K562 (cell line): ENCODE measurements around the gene SEC24C. TPM values are rescaled to one million over a fixed set of nuclear protein-coding genes. Genes with fewer than 3 reads are reported as not detected.

ENCODE experiments used
- ATAC-seq: fragments of 200-7000 bp; cut with Tn5 transposase; 3 replicates; pipeline ENCODE4 v1.9.1; 2020; ENCODE audit warnings: moderate library complexity
- BruUV-seq: library from RNA; stranded (reverse); fragments of 400-500 nt; replicated peaks from 2 replicates; lab custom pipeline; 2021; lab: Mats Ljungman, UMichigan
- CTCF ChIA-PET: fragments of 300-600 bp; formaldehyde crosslinking; extraction: SDS; loops from one replicate; lab custom pipeline; 2021; ENCODE audit warnings: low intra/inter-chr PET ratio; lab: Yijun Ruan, JAX
- POLR2A ChIA-PET: fragments of 300-600, 350-650 bp; sonication (Branson Sonifier 250); formaldehyde crosslinking; extraction: SDS; loops from one replicate; lab custom pipeline; 2021; ENCODE audit warnings: antibody characterized with exemption, inconsistent platforms; lab: Yijun Ruan, JAX
- DNase-seq, 4 experiments: peaks; one replicate each; pipeline versions ENCODE4 v3.0.0 to v3.0.0-alpha.2; 2011 to 2018; ENCODE audit warnings: low spot score in 3 of 4, mixed read lengths in 3 of 4; ENCODE audit errors: extremely low read depth in 1 of 4
- FAIRE-seq: peaks from 2 replicates; lab custom pipeline; 2011; peaks lifted over from hg19 to GRCh38; lab: Jason Lieb, UNC
- H2AFZ ChIP-seq: 2 replicates; pipeline ENCODE4 v1.6.0; 2011; ENCODE audit warnings: low read depth, low read length, control low read depth, inconsistent platforms
- H3K27ac ChIP-seq: fragments of 200-600 bp; 3 replicates; pipeline ENCODE4 v1.8.0; 2011; ENCODE audit warnings: low read depth, mild to moderate bottlenecking, control low read depth, inconsistent platforms, low read length, moderate library complexity, mixed read lengths; ENCODE audit errors: extremely low read depth
- H3K27me3 ChIP-seq, 2 experiments: fragments of 300-600 bp in 1 of 2; 2 replicates in 1 of 2; 3 replicates in 1 of 2; pipeline versions ENCODE4 v1.6.0 to v1.8.0; 2011; ENCODE audit warnings: inconsistent platforms in 2 of 2, low read length in 2 of 2, mild to moderate bottlenecking in 1 of 2, mixed read lengths in 1 of 2, moderate library complexity in 1 of 2; ENCODE audit not compliant: control insufficient read depth in 2 of 2, insufficient read depth in 2 of 2
- H3K36me3 ChIP-seq: fragments of 300-600 bp; 3 replicates; pipeline ENCODE4 v1.8.0; 2011; ENCODE audit warnings: mild to moderate bottlenecking, low read length, inconsistent platforms; ENCODE audit not compliant: control insufficient read depth, insufficient read depth
- H3K4me1 ChIP-seq, 2 experiments: fragments of 200-600 bp in 1 of 2; replicated peaks in 1 of 2; 2 replicates in 1 of 2; 3 replicates in 1 of 2; pipeline versions ENCODE4 v1.5.1 to v1.8.0; 2011; ENCODE audit warnings: inconsistent platforms in 2 of 2, low read length in 2 of 2, mild to moderate bottlenecking in 1 of 2, mixed read lengths in 1 of 2, moderate library complexity in 1 of 2; ENCODE audit not compliant: control insufficient read depth in 2 of 2, insufficient read depth in 2 of 2
- H3K4me2 ChIP-seq: 2 replicates; pipeline ENCODE4 v1.6.1; 2011; ENCODE audit warnings: low read length, control low read depth, inconsistent platforms, mixed read lengths; ENCODE audit not compliant: insufficient read depth
- H3K4me3 ChIP-seq: fragments of 200-600 bp; sonication (generic), shearing (Covaris generic); 2 replicates; pipeline ENCODE4 v1.5.1; 2016; ENCODE audit warnings: control low read depth, inconsistent platforms
- H3K79me2 ChIP-seq: fragments of 200-600 bp; 3 replicates; pipeline ENCODE4 v1.8.0; 2011; ENCODE audit warnings: low read length, inconsistent platforms; ENCODE audit not compliant: control insufficient read depth, insufficient read depth
- H3K9ac ChIP-seq, 2 experiments: 2 replicates each; pipeline versions ENCODE4 v1.6.0 to v1.6.1; 2011; ENCODE audit warnings: low read depth in 2 of 2, low read length in 2 of 2, control low read depth in 1 of 2, inconsistent platforms in 1 of 2, mild to moderate bottlenecking in 1 of 2, mixed read lengths in 1 of 2; ENCODE audit not compliant: insufficient read depth in 1 of 2
- H3K9me1 ChIP-seq: one replicate; pipeline ENCODE4 v1.6.0; 2011; ENCODE audit warnings: inconsistent platforms, mild to moderate bottlenecking, low read length, moderate library complexity; ENCODE audit not compliant: control insufficient read depth, insufficient read depth
- H3K9me3 ChIP-seq: replicated peaks from 2 replicates; pipeline ENCODE4 v1.5.1; 2011; ENCODE audit warnings: low read depth, low read length, inconsistent platforms; ENCODE audit not compliant: control insufficient read depth, insufficient read depth
- H4K20me1 ChIP-seq: replicated peaks from 2 replicates; pipeline ENCODE4 v1.6.1; 2011; ENCODE audit warnings: low read length, inconsistent platforms, mixed read lengths; ENCODE audit not compliant: control insufficient read depth, insufficient read depth
- BCL6 ChIP-seq: fragments of 250-450 bp; sonication (Bioruptor Pico); IDR thresholded peaks from 2 replicates; pipeline ENCODE4 v1.4.0; 2020
- GMEB1 ChIP-seq: fragments of 250-450 bp; sonication (Bioruptor Pico); IDR thresholded peaks from 2 replicates; pipeline ENCODE4 v1.4.0; 2020; ENCODE audit warnings: mild to moderate bottlenecking
- IFI16 ChIP-seq: fragments of 250-450 bp; sonication (Bioruptor Pico); IDR thresholded peaks from 2 replicates; pipeline ENCODE4 v2.1.2; 2022; ENCODE audit warnings: mild to moderate bottlenecking, inconsistent platforms
- JUNB ChIP-seq: fragments of 450-650 bp; formaldehyde crosslinking; conservative IDR thresholded peaks from 2 replicates; pipeline ENCODE4 v1.4.0; 2020; ENCODE audit warnings: mild to moderate bottlenecking
- PHF8 ChIP-seq: fragments of 200-600 bp; sonication (generic); IDR thresholded peaks from 2 replicates; pipeline ENCODE4 v1.6.1; 2012; ENCODE audit warnings: mixed run types, mild to moderate bottlenecking, inconsistent platforms, low read length, moderate library complexity, borderline replicate concordance
- SRSF9 ChIP-seq: fragments of 200-400 bp; formaldehyde crosslinking; IDR thresholded peaks from 2 replicates; pipeline ENCODE4 v1.6.1; 2017; ENCODE audit warnings: low read depth, low read length, borderline replicate concordance
- TEAD1 ChIP-seq, 2 experiments: fragments of 450-650 bp in 1 of 2; sonication (generic) in 1 of 2; formaldehyde crosslinking; IDR thresholded peaks; 2 replicates each; pipeline versions ENCODE4 v1.4.0 to v1.8.0; 2020 to 2022; ENCODE audit warnings: mild to moderate bottlenecking in 2 of 2, missing genetic modification reagents in 1 of 2
- ZFX ChIP-seq: sonication (generic); formaldehyde crosslinking; IDR thresholded peaks from 2 replicates; pipeline ENCODE4 v1.8.0; 2022; ENCODE audit warnings: mild to moderate bottlenecking, missing genetic modification reagents, moderate library complexity
- ZNF41 ChIP-seq: fragments of 250-450 bp; sonication (Bioruptor Pico); conservative IDR thresholded peaks from 2 replicates; pipeline ENCODE4 v1.4.0; 2020; ENCODE audit warnings: mild to moderate bottlenecking
- ZNF830 ChIP-seq: fragments of 250-450 bp; sonication (Bioruptor Pico); IDR thresholded peaks from 2 replicates; pipeline ENCODE4 v1.5.0; 2021; ENCODE audit warnings: mild to moderate bottlenecking
- WGBS: fragments of 100-300 bp; shearing (Covaris generic); methylation state at CpG from one replicate; pipeline ENCODE4 v1.1.6; 2016; ENCODE audit warnings: low coverage, mixed read lengths; ENCODE audit not compliant: insufficient coverage; ENCODE audit errors: missing lambda C conversion rate; 5-methylcytosine and 5-hydroxymethylcytosine counted together
- in situ Hi-C: fragments of 300-500 bp; cut with MboI; formaldehyde crosslinking; loops from 4 replicates; pipeline ENCODE4 v1.15.0; 2018; ENCODE audit warnings: inconsistent platforms, mixed read lengths
- intact Hi-C: fragments of 100-400 bp; cut with micrococcal nuclease; formaldehyde crosslinking; loops from 2 replicates; pipeline ENCODE4 v1.14.2; 2022
- polyA plus RNA-seq, 8 experiments: library from polyadenylated mRNA; depleted of rRNA in 4 of 8; stranded (reverse) in 5 of 8; unstranded in 3 of 8; fragments of >200 nt; fragmentation: Nextera tagmentation in 2 of 8; fragmentation: Illumina TruSeq in 1 of 8; extraction: Ambion mirVana in 2 of 8; extraction: Trizol in 1 of 8; gene quantifications; 2 replicates each; pipeline versions ENCODE4 v1.2.1 to v1.2.3, GENCODE V29; 2011 to 2014; ENCODE audit warnings: inconsistent platforms in 1 of 8, missing spikeins in 1 of 8
- total RNA-seq, 7 experiments: library from RNA; depleted of rRNA in 6 of 7; stranded (reverse); fragments of >200 nt in 6 of 7; fragmentation: Illumina TruSeq in 2 of 7; extraction: Trizol in 2 of 7; gene quantifications; 2 replicates each; pipeline versions ENCODE4 v1.2.1 to v1.2.3, GENCODE V29; 2011 to 2021; ENCODE audit warnings: low replicate concordance in 1 of 7
- TF ChIP-seq, protein P1 (sequence below): fragments of 250-450 bp; sonication (Bioruptor Pico); IDR thresholded peaks from 2 replicates; pipeline ENCODE4 v1.8.0; 2022; ENCODE audit warnings: moderate library complexity, mild to moderate bottlenecking, inconsistent platforms
- TF ChIP-seq, protein P2 (sequence below): fragments of 450-650 bp; formaldehyde crosslinking; IDR thresholded peaks from 2 replicates; pipeline ENCODE4 v1.4.0; 2020; ENCODE audit warnings: mild to moderate bottlenecking, moderate library complexity
- TF ChIP-seq, protein P3 (sequence below): sonication (generic); formaldehyde crosslinking; IDR thresholded peaks from 2 replicates; pipeline ENCODE4 v1.8.0; 2022; ENCODE audit warnings: mild to moderate bottlenecking, missing genetic modification reagents

SEC24C gene
- total and polyA plus RNA-seq, 9 of the 15 experiments (the other 6 are each of a cell fraction or from before 2014, with no cell fraction given), result 19.0 to 115 (median 70.5) TPM

DNA sequence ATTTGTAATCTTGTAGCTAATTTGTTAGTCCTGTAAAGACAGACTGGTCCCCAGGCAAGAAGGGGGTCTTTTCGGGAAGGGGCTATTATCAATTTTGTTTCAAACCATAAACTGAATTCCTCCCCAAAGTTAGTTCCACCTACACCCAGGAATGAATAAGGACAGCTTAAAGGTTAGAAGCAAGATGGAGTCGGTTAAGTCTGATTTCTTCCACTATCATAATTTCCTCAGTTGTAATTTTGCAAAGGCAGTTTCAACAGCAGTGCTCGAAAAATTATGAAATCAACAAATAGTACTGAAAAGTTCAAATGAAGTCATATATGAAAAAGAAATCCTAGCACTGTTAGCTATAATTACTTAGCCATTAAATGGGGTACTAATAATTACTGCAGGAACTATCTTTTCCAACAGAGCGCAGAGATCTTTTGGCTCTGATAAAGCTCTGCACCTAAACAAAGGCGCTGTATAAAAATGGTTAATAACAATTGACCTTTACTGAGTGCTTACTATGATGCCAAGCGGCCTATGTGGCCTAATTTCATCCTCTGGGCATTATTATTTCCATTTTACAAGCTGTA is 756 bp upstream of the SEC24C start (continued):
- TF ChIP-seq ZNF41 (CRISPR knock-in tag) (peak; percentile 97), ZFX (CRISPR knock-in tag) (no peak), IFI16 (peak; percentile 93), SRSF9 (no peak), PHF8 (no peak), ZNF830 (CRISPR knock-in tag) (peak; percentile 85; the same call in 1 of the 2 replicates), BCL6 (CRISPR knock-in tag) (peak; percentile 97)
- TF ChIP-seq, protein P1, sequence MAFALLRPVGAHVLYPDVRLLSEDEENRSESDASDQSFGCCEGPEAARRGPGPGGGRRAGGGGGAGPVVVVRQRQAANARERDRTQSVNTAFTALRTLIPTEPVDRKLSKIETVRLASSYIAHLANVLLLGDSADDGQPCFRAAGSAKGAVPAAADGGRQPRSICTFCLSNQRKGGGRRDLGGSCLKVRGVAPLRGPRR, result peak; percentile 96
- TF ChIP-seq, protein P2, sequence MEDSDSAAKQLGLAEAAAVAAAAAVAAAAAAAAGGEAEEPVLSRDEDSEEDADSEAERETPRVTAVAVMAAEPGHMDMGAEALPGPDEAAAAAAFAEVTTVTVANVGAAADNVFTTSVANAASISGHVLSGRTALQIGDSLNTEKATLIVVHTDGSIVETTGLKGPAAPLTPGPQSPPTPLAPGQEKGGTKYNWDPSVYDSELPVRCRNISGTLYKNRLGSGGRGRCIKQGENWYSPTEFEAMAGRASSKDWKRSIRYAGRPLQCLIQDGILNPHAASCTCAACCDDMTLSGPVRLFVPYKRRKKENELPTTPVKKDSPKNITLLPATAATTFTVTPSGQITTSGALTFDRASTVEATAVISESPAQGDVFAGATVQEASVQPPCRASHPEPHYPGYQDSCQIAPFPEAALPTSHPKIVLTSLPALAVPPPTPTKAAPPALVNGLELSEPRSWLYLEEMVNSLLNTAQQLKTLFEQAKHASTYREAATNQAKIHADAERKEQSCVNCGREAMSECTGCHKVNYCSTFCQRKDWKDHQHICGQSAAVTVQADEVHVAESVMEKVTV (CRISPR knock-in tag), result peak; percentile 74
- TF ChIP-seq, all 486 proteins: peak for 155

- WGBS, result under 1% methylated on average over 10 of the region's 10 CpGs
- peak overlapping the region; percentile 95 for H2AFZ ChIP-seq
- in situ Hi-C loops (no loop called here), intact Hi-C loops (loop anchor here (5.0 kb wide), 1 partner anchor 92 kb away; no protein-coding TSS in a partner anchor)
- peak overlapping the region; percentile 72 for H3K4me3 ChIP-seq
- peak overlapping the region; percentile 99 for H3K27ac ChIP-seq
- peaks cover 5 to 25% of the 10 kb centered on the region in 2 experiments; a peak in 3 of 5 replicates for H3K4me1 ChIP-seq
- peaks cover 51% of the 10 kb centered on the region for H3K36me3 ChIP-seq
- DNase-seq (peak in 2 of 4 experiments; percentile 77 to 87), ATAC-seq (peak; percentile 77), FAIRE-seq (peak; percentile 69)
- no peaks in the 10 kb centered on the region for H3K9me3 ChIP-seq
- BruUV-seq, result TSS peak; percentile 84
- peak overlapping the region; percentile 92 to 99 for H3K9ac ChIP-seq
- peak overlapping the region; percentile 99 for H3K4me2 ChIP-seq
- CTCF ChIA-PET, result no interaction called here
- H3K9me1 ChIP-seq, result no peaks in the 10 kb centered on the region
- POLR2A ChIA-PET, result interaction anchor here (0.6 to 6.3 kb wide), 15 partner anchors 9 to 1896 kb away, joined by 3 to 118 read pairs (median 6); partner anchors contain the start of gene ANXA7
- peaks cover 63% of the 10 kb centered on the region for H3K79me2 ChIP-seq
- no peaks in the 10 kb centered on the region for H3K27me3 ChIP-seq
- no peaks in the 10 kb centered on the region for H4K20me1 ChIP-seq
- TF ChIP-seq GMEB1 (CRISPR knock-in tag) (no peak), TEAD1 (CRISPR knock-in tag; IDR thresholded peaks at IDR 0.05) (peak in 1 of 2 experiments; percentile 60; a peak in 1 of 4 replicates), JUNB (CRISPR knock-in tag) (no peak)
- TF ChIP-seq, protein P3, sequence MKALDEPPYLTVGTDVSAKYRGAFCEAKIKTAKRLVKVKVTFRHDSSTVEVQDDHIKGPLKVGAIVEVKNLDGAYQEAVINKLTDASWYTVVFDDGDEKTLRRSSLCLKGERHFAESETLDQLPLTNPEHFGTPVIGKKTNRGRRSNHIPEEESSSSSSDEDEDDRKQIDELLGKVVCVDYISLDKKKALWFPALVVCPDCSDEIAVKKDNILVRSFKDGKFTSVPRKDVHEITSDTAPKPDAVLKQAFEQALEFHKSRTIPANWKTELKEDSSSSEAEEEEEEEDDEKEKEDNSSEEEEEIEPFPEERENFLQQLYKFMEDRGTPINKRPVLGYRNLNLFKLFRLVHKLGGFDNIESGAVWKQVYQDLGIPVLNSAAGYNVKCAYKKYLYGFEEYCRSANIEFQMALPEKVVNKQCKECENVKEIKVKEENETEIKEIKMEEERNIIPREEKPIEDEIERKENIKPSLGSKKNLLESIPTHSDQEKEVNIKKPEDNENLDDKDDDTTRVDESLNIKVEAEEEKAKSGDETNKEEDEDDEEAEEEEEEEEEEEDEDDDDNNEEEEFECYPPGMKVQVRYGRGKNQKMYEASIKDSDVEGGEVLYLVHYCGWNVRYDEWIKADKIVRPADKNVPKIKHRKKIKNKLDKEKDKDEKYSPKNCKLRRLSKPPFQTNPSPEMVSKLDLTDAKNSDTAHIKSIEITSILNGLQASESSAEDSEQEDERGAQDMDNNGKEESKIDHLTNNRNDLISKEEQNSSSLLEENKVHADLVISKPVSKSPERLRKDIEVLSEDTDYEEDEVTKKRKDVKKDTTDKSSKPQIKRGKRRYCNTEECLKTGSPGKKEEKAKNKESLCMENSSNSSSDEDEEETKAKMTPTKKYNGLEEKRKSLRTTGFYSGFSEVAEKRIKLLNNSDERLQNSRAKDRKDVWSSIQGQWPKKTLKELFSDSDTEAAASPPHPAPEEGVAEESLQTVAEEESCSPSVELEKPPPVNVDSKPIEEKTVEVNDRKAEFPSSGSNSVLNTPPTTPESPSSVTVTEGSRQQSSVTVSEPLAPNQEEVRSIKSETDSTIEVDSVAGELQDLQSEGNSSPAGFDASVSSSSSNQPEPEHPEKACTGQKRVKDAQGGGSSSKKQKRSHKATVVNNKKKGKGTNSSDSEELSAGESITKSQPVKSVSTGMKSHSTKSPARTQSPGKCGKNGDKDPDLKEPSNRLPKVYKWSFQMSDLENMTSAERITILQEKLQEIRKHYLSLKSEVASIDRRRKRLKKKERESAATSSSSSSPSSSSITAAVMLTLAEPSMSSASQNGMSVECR, result peak; percentile 86; the same call in 1 of the 2 replicates
These were observed 448 bp downstream of the SEC24C start for GRCh38 chr10:73744664-73744975.
